ENCODE measurements around the gene MSTN. TPM values are rescaled to one million over a fixed set of nuclear protein-coding genes. Genes with fewer than 3 reads are reported as not detected.

The MSTN gene
- total RNA-seq, result not detected
- not detected for polyA plus RNA-seq

DNA sequence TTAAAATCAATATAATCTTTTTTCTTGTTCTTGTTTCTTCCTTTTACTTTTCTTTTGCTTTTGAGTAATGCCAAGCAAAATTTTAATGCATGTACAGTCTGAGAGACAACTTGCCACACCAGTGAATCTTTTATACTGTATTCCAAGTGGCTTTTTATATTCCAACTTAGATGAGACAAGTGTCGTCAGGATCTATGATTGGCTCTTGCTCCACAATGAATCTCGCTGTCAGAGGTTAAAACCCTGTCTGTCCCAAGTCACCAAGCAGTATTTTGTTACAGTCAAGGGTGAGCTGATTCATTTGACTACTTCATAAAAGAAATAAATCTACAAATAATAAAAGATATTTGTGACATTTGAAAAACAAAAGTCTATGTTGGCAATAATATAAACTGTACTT lies at the start of gene MSTN:
MSTN (minus strand) TSS at position 129 of the 400 bp plus-strand sequence. CDS start 133 bp downstream, outside the sequence.
- POLR2A ChIA-PET (ENCODE audit: partially characterized antibody), result no interaction called here

GRCh38 chr2:190111166-190111565 lies 48.6 kb upstream of the MSTN start:
- no peaks in the 10 kb centered on the region for H3K36me3 Mint-ChIP-seq
- no peaks in the 10 kb centered on the region for H3K27me3 ChIP-seq (ENCODE audit: insufficient read depth, low read length)
- no peaks in the 10 kb centered on the region for H3K4me1 Mint-ChIP-seq
- H3K4me3 ChIP-seq (ENCODE audit: low read length in 2 of 2), result no peak overlapping the region
- H3K27ac Mint-ChIP-seq, result no peak overlapping the region
- peaks cover 0 to 2% (median 0%) of the 10 kb centered on the region in 8 donors for H3K9me3 Mint-ChIP-seq
- H3K4me3 Mint-ChIP-seq, result no peak overlapping the region
- POLR2A ChIA-PET (ENCODE audit: partially characterized antibody), result no interaction called here
- peaks cover 2 to 3% of the 10 kb centered on the region in 2 donors for H3K27me3 Mint-ChIP-seq
- DNase-seq, result no peak
- no peaks in the 10 kb centered on the region for H3K9me3 ChIP-seq (ENCODE audit: control insufficient read depth in 1 of 2, low read length in 2 of 2)
- H3K27ac ChIP-seq (ENCODE audit: low read depth, low read length), result no peak overlapping the region
- intact Hi-C loops (cut with micrococcal nuclease), result no loop called here
- no peaks in the 10 kb centered on the region for H3K36me3 ChIP-seq (ENCODE audit: insufficient read depth, low read length)
- H3K4me1 ChIP-seq (ENCODE audit: insufficient read depth, low read length), result no peaks in the 10 kb centered on the region
- CTCF ChIA-PET (ENCODE audit: partially characterized antibody), result interaction anchor here (0.9 kb wide), 1 partner anchor 10 kb away, joined by 3 read pairs; no protein-coding TSS in a partner anchor

More for the DNA sequence above, at the start of gene MSTN:
- Histone ChIP-seq H3K4me1 (ENCODE audit: insufficient read depth, low read length) (no peaks in the 10 kb centered on the region), H3K36me3 (ENCODE audit: insufficient read depth, low read length) (no peaks in the 10 kb centered on the region), H3K27me3 (ENCODE audit: insufficient read depth, low read length) (peaks cover 5% of the 10 kb centered on the region), H3K4me3 (ENCODE audit: low read length in 2 of 2) (no peak within 1 kb of the TSS), H3K27ac (ENCODE audit: low read depth, low read length) (no peak within 1 kb of the TSS), H3K9me3 (ENCODE audit: control insufficient read depth in 1 of 2, low read length in 2 of 2) (no peaks in the 10 kb centered on the region)
- intact Hi-C loops (cut with micrococcal nuclease), result no loop called here
- Mint-ChIP-seq H3K9me3 (no peaks in the 10 kb centered on the region), H3K27ac (no peak within 1 kb of the TSS), H3K4me3 (no peak within 1 kb of the TSS), H3K4me1 (no peaks in the 10 kb centered on the region), H3K36me3 (no peaks in the 10 kb centered on the region), H3K27me3 (peaks cover 0 to 1% of the 10 kb centered on the region in 2 donors)
- CTCF ChIA-PET (ENCODE audit: partially characterized antibody), result no interaction called here
- DNase-seq, result no peak

DNA sequence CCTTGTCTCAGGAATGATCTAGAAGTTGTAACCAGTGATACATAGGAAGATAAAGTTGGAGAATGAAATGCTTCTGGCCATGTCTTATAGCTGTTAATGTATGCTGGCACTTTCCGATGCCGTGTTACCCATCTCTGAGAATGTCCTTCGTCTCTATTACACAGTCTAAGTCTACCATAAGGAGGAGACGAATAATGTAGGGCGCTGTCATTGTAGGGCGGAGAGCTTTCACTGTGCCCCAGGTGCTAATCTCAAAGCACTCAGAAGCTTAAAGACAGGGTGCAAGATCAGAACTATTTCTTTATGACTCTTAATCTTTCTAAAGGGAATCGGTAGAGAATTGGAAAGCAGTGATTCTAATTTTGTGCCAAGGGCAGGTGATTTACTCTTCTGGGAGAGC lies 48.2 kb upstream of the MSTN start:
- CTCF ChIA-PET (ENCODE audit: partially characterized antibody), result interaction anchor here (0.9 kb wide), 1 partner anchor 11 kb away, joined by 3 read pairs; no protein-coding TSS in a partner anchor
- H3K36me3 Mint-ChIP-seq, result no peaks in the 10 kb centered on the region
- Histone ChIP-seq H3K4me1 (ENCODE audit: insufficient read depth, low read length) (no peaks in the 10 kb centered on the region), H3K27ac (ENCODE audit: low read depth, low read length) (no peak overlapping the region), H3K9me3 (ENCODE audit: control insufficient read depth in 1 of 2, low read length in 2 of 2) (no peaks in the 10 kb centered on the region), H3K4me3 (ENCODE audit: low read length in 2 of 2) (no peak overlapping the region), H3K36me3 (ENCODE audit: insufficient read depth, low read length) (no peaks in the 10 kb centered on the region), H3K27me3 (ENCODE audit: insufficient read depth, low read length) (no peaks in the 10 kb centered on the region)
- no peak overlapping the region for H3K4me3 Mint-ChIP-seq
- peaks cover 0 to 3% of the 10 kb centered on the region in 2 donors for H3K27me3 Mint-ChIP-seq
- no peak overlapping the region for H3K27ac Mint-ChIP-seq
- peaks cover 0 to 1% (median 0%) of the 10 kb centered on the region in 8 donors for H3K9me3 Mint-ChIP-seq
- intact Hi-C loops (cut with micrococcal nuclease), result no loop called here
- POLR2A ChIA-PET (ENCODE audit: partially characterized antibody), result no interaction called here
- DNase-seq, result no peak
- no peaks in the 10 kb centered on the region for H3K4me1 Mint-ChIP-seq

DNA sequence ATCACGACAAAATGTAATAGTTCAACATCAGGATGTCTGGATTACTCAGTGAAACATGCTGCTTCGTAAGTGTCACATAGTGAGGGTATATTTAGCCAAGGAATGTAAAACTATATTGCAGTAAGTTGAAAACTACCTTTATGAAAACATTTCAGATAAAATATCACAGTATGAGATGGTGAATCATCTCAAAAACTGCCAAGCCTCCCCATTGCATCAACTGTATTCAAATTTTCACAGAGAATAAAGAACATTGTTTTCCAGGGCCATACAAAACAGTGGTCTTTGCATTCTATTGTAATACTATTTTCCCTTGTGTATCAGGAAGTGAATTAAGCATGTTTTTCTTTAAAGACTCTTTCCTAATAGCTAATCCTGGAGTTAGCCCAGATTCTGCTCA lies 47.6 kb upstream of the MSTN start:
- Histone ChIP-seq H3K36me3 (ENCODE audit: insufficient read depth, low read length) (no peaks in the 10 kb centered on the region), H3K4me1 (ENCODE audit: insufficient read depth, low read length) (no peaks in the 10 kb centered on the region), H3K27ac (ENCODE audit: low read depth, low read length) (no peak overlapping the region), H3K4me3 (ENCODE audit: low read length in 2 of 2) (no peak overlapping the region), H3K27me3 (ENCODE audit: insufficient read depth, low read length) (no peaks in the 10 kb centered on the region), H3K9me3 (ENCODE audit: control insufficient read depth in 1 of 2, low read length in 2 of 2) (no peaks in the 10 kb centered on the region)
- ChIA-PET POLR2A (ENCODE audit: partially characterized antibody) (no interaction called here), CTCF (ENCODE audit: partially characterized antibody) (interaction anchor here (0.9 kb wide), 1 partner anchor 11 kb away, joined by 3 read pairs; no protein-coding TSS in a partner anchor)
- Mint-ChIP-seq H3K4me3 (no peak overlapping the region), H3K27ac (no peak overlapping the region), H3K36me3 (no peaks in the 10 kb centered on the region), H3K9me3 (peaks cover 0 to 1% (median 0%) of the 10 kb centered on the region in 8 donors), H3K27me3 (peaks cover 0 to 4% of the 10 kb centered on the region in 2 donors), H3K4me1 (no peaks in the 10 kb centered on the region)
- intact Hi-C loops (cut with micrococcal nuclease), result no loop called here
- DNase-seq, result no peak

- no peaks in the 10 kb centered on the region for H3K36me3 ChIP-seq (ENCODE audit: insufficient read depth, low read length)
- H3K4me1 ChIP-seq (ENCODE audit: insufficient read depth, low read length), result no peaks in the 10 kb centered on the region
- intact Hi-C loops (cut with micrococcal nuclease), result no loop called here
- H3K27ac ChIP-seq (ENCODE audit: low read depth, low read length), result no peak overlapping the region
- H3K4me1 Mint-ChIP-seq, result no peaks in the 10 kb centered on the region
- peaks cover 3 to 9% of the 10 kb centered on the region in 2 donors for H3K27me3 Mint-ChIP-seq
- DNase-seq, result no peak
- ChIA-PET CTCF (ENCODE audit: partially characterized antibody) (no interaction called here), POLR2A (ENCODE audit: partially characterized antibody) (no interaction called here)
- H3K4me3 Mint-ChIP-seq, result no peak overlapping the region
- no peaks in the 10 kb centered on the region for H3K27me3 ChIP-seq (ENCODE audit: insufficient read depth, low read length)
- no peaks in the 10 kb centered on the region for H3K9me3 ChIP-seq (ENCODE audit: control insufficient read depth in 1 of 2, low read length in 2 of 2)
- H3K4me3 ChIP-seq (ENCODE audit: low read length in 2 of 2), result no peak overlapping the region
- H3K27ac Mint-ChIP-seq, result no peak overlapping the region
- H3K36me3 Mint-ChIP-seq, result no peaks in the 10 kb centered on the region
- peaks cover 0 to 1% (median 0%) of the 10 kb centered on the region in 8 donors for H3K9me3 Mint-ChIP-seq
Observed at GRCh38 chr2:190107409-190107808, 44.9 kb upstream of the MSTN start.

GRCh38 chr2:190106783-190107182 lies 44.3 kb upstream of the MSTN start:
- Histone ChIP-seq H3K27me3 (ENCODE audit: insufficient read depth, low read length) (no peaks in the 10 kb centered on the region), H3K27ac (ENCODE audit: low read depth, low read length) (no peak overlapping the region), H3K9me3 (ENCODE audit: control insufficient read depth in 1 of 2, low read length in 2 of 2) (no peaks in the 10 kb centered on the region), H3K4me1 (ENCODE audit: insufficient read depth, low read length) (no peaks in the 10 kb centered on the region), H3K36me3 (ENCODE audit: insufficient read depth, low read length) (no peaks in the 10 kb centered on the region), H3K4me3 (ENCODE audit: low read length in 2 of 2) (no peak overlapping the region)
- intact Hi-C loops (cut with micrococcal nuclease), result no loop called here
- Mint-ChIP-seq H3K27ac (no peak overlapping the region), H3K4me3 (no peak overlapping the region), H3K9me3 (peaks cover 0 to 3% (median 2%) of the 10 kb centered on the region in 8 donors), H3K4me1 (no peaks in the 10 kb centered on the region), H3K36me3 (peaks cover 0 to 2% of the 10 kb centered on the region in 2 donors), H3K27me3 (peaks cover 3 to 12% of the 10 kb centered on the region in 2 donors)
- POLR2A ChIA-PET (ENCODE audit: partially characterized antibody), result no interaction called here
- DNase-seq, result no peak
- CTCF ChIA-PET (ENCODE audit: partially characterized antibody), result no interaction called here

GRCh38 chr2:190105554-190105953 lies 43.0 kb upstream of the MSTN start:
- no peaks in the 10 kb centered on the region for H3K9me3 ChIP-seq (ENCODE audit: control insufficient read depth in 1 of 2, low read length in 2 of 2)
- Mint-ChIP-seq H3K27ac (no peak overlapping the region), H3K4me1 (no peaks in the 10 kb centered on the region), H3K27me3 (peaks cover 3 to 13% of the 10 kb centered on the region in 2 donors), H3K9me3 (peaks cover 0 to 8% (median 5%) of the 10 kb centered on the region in 8 donors), H3K36me3 (peaks cover 0 to 3% of the 10 kb centered on the region in 2 donors), H3K4me3 (no peak overlapping the region)
- H3K27ac ChIP-seq (ENCODE audit: low read depth, low read length), result no peak overlapping the region
- CTCF ChIA-PET (ENCODE audit: partially characterized antibody), result no interaction called here
- H3K27me3 ChIP-seq (ENCODE audit: insufficient read depth, low read length), result no peaks in the 10 kb centered on the region
- no peaks in the 10 kb centered on the region for H3K36me3 ChIP-seq (ENCODE audit: insufficient read depth, low read length)
- intact Hi-C loops (cut with micrococcal nuclease), result no loop called here
- no peak for DNase-seq
- no peak overlapping the region for H3K4me3 ChIP-seq (ENCODE audit: low read length in 2 of 2)
- POLR2A ChIA-PET (ENCODE audit: partially characterized antibody), result no interaction called here
- H3K4me1 ChIP-seq (ENCODE audit: insufficient read depth, low read length), result no peaks in the 10 kb centered on the region

DNA sequence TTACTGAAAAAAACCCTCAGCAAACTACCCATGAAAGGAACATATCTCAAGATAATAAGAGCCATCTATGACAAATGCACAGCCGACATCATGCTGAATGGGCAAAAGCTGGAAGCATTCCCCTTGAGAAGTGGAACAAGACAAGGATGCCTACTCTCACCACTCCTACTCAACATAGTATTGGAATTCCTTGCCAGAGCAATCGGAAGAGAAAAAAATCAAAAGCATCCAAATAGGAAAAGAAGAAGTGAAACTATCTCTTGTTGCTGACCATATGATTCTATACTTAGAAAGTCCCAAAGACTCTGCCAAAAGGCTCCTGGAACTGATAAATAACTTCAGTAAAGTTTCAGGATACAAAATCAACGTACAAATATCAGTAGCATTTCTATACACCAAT lies 40.6 kb upstream of the MSTN start:
- Mint-ChIP-seq H3K27ac (no peak overlapping the region), H3K36me3 (peaks cover 0 to 3% of the 10 kb centered on the region in 2 donors), H3K27me3 (peaks cover 3 to 13% of the 10 kb centered on the region in 2 donors), H3K4me1 (no peaks in the 10 kb centered on the region), H3K9me3 (peaks cover 0 to 8% (median 5%) of the 10 kb centered on the region in 8 donors), H3K4me3 (no peak overlapping the region)
- Histone ChIP-seq H3K36me3 (ENCODE audit: insufficient read depth, low read length) (no peaks in the 10 kb centered on the region), H3K27me3 (ENCODE audit: insufficient read depth, low read length) (no peaks in the 10 kb centered on the region), H3K9me3 (ENCODE audit: control insufficient read depth in 1 of 2, low read length in 2 of 2) (no peaks in the 10 kb centered on the region), H3K4me1 (ENCODE audit: insufficient read depth, low read length) (no peaks in the 10 kb centered on the region), H3K27ac (ENCODE audit: low read depth, low read length) (no peak overlapping the region), H3K4me3 (ENCODE audit: low read length in 2 of 2) (no peak overlapping the region)
- POLR2A ChIA-PET (ENCODE audit: partially characterized antibody), result no interaction called here
- DNase-seq, result no peak
- intact Hi-C loops (cut with micrococcal nuclease), result no loop called here
- CTCF ChIA-PET (ENCODE audit: partially characterized antibody), result no interaction called here
